Measurements from ENCODE around the gene CDS1. TPM values are rescaled to one million over a fixed set of nuclear protein-coding genes. Genes with fewer than 3 reads are reported as not detected.

CDS1 gene
- total RNA-seq, 2 experiments from 2014 or later: not detected

DNA sequence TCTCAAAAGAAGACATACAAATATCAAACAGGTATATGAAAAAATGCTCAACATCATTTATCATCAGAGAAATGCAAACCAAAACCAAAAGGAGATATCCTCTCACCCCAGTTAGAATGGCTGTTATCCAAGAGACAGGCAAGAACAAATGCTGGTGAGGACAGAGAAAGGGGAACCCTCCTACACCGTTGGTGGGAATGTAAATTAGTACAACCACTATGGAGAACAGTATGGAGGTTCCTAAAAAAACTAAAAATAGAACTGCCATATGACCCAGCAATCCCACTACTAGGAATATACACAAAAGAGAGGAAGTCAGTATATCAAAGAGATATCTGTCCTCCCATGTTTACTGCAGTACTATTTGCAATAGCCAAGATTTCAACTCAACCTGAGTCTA, 83.5 kb downstream of the CDS1 start:
- Histone ChIP-seq H3K4me3 (ENCODE audit: low read depth, low read length, poor library complexity, severe bottlenecking) (no peak overlapping the region), H4K20me1 (ENCODE audit: insufficient read depth, low read length) (no peaks in the 10 kb centered on the region), H3K79me2 (ENCODE audit: insufficient read depth, low read depth, low read length) (no peaks in the 10 kb centered on the region), H3K4me2 (ENCODE audit: low read length) (no peak overlapping the region), H3K9me3 (ENCODE audit: low read length) (no peaks in the 10 kb centered on the region), H3K9me2 (ENCODE audit: insufficient read depth, low read length) (no peaks in the 10 kb centered on the region), H2AFZ (ENCODE audit: low read length) (no peak overlapping the region), H3K36me3 (ENCODE audit: insufficient read depth, low read length) (no peaks in the 10 kb centered on the region), H3K4me1 (ENCODE audit: insufficient read depth, low read length, poor library complexity, severe bottlenecking) (no peaks in the 10 kb centered on the region), H3K27ac (ENCODE audit: low read depth, low read length, poor library complexity, severe bottlenecking) (no peak overlapping the region)
- ChIA-PET CTCF (ENCODE audit: unreplicated experiment) (no interaction called here), POLR2A (no interaction called here)
- BruUV-seq (replicated peaks): no TSS peak
- no peak for DNase-seq (ENCODE audit: low spot score)
- TF ChIP-seq CTCF (conservative IDR thresholded peaks at IDR 0.05; ENCODE audit: low read length): no peak
- TF ChIP-seq EZH2phosphoT487 (IDR thresholded peaks at IDR 0.05; ENCODE audit: borderline replicate concordance, low read depth, low read length): no peak
- intact Hi-C loops (cut with micrococcal nuclease; ENCODE audit: unreplicated experiment): no loop called here

DNA sequence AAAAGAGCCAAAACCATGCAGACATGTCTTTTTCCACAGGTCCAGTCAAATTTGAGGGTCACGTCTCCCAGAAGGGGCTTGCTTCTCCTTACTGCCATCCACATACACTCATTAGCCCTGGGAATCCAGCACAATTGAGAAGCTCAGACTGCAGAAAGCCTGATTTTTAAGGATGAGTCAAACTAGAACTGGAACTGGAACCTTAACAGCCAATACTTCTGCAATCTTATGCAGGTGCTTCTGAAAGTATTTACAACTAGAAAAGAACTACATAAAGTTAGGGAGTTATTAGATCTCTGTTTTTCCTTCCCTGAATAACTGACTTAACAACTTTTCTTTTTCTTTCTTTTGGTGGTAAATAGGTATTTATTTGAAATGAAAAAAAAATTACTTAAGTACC, 86.3 kb downstream of the CDS1 start:
- H3K79me2 ChIP-seq (ENCODE audit: insufficient read depth, low read depth, low read length): no peaks in the 10 kb centered on the region

GRCh38 chr4:84672177-84672576, 89.2 kb downstream of the CDS1 start:
- no peaks in the 10 kb centered on the region for H3K4me1 ChIP-seq (ENCODE audit: insufficient read depth, low read length, poor library complexity, severe bottlenecking)
- no peaks in the 10 kb centered on the region for H3K36me3 ChIP-seq (ENCODE audit: insufficient read depth, low read length)
- no peak overlapping the region for H2AFZ ChIP-seq (ENCODE audit: low read length)
- POLR2A ChIA-PET: interaction anchor here (0.7 to 0.9 kb wide), 2 partner anchors 13 to 633 kb away, joined by 3 to 5 read pairs; no protein-coding TSS in a partner anchor
- BruUV-seq (replicated peaks): no TSS peak
- no peak for TF ChIP-seq EZH2phosphoT487 (IDR thresholded peaks at IDR 0.05; ENCODE audit: borderline replicate concordance, low read depth, low read length)
- no peak for TF ChIP-seq CTCF (conservative IDR thresholded peaks at IDR 0.05; ENCODE audit: low read length)
- H3K27ac ChIP-seq (ENCODE audit: low read depth, low read length, poor library complexity, severe bottlenecking): no peak overlapping the region
- H3K4me2 ChIP-seq (ENCODE audit: low read length): no peak overlapping the region
- H3K4me3 ChIP-seq (ENCODE audit: low read depth, low read length, poor library complexity, severe bottlenecking): no peak overlapping the region
- DNase-seq (ENCODE audit: low spot score): no peak
- H3K9me2 ChIP-seq (ENCODE audit: insufficient read depth, low read length): no peaks in the 10 kb centered on the region
- no peaks in the 10 kb centered on the region for H3K9me3 ChIP-seq (ENCODE audit: low read length)
- CTCF ChIA-PET (ENCODE audit: unreplicated experiment): no interaction called here
- H3K79me2 ChIP-seq (ENCODE audit: insufficient read depth, low read depth, low read length): no peaks in the 10 kb centered on the region
- intact Hi-C loops (cut with micrococcal nuclease; ENCODE audit: unreplicated experiment): no loop called here
- no peaks in the 10 kb centered on the region for H4K20me1 ChIP-seq (ENCODE audit: insufficient read depth, low read length)

More for the DNA sequence above, 86.3 kb downstream of the CDS1 start:
- ChIA-PET POLR2A (no interaction called here), CTCF (ENCODE audit: unreplicated experiment) (no interaction called here)
- BruUV-seq (replicated peaks): no TSS peak
- Histone ChIP-seq H3K4me2 (ENCODE audit: low read length) (no peak overlapping the region), H3K36me3 (ENCODE audit: insufficient read depth, low read length) (no peaks in the 10 kb centered on the region), H3K9me3 (ENCODE audit: low read length) (no peaks in the 10 kb centered on the region), H2AFZ (ENCODE audit: low read length) (no peak overlapping the region), H3K27ac (ENCODE audit: low read depth, low read length, poor library complexity, severe bottlenecking) (no peak overlapping the region), H3K4me3 (ENCODE audit: low read depth, low read length, poor library complexity, severe bottlenecking) (no peak overlapping the region), H3K4me1 (ENCODE audit: insufficient read depth, low read length, poor library complexity, severe bottlenecking) (no peaks in the 10 kb centered on the region), H4K20me1 (ENCODE audit: insufficient read depth, low read length) (no peaks in the 10 kb centered on the region), H3K9me2 (ENCODE audit: insufficient read depth, low read length) (no peaks in the 10 kb centered on the region)
- TF ChIP-seq EZH2phosphoT487 (IDR thresholded peaks at IDR 0.05; ENCODE audit: borderline replicate concordance, low read depth, low read length): no peak
- TF ChIP-seq CTCF (conservative IDR thresholded peaks at IDR 0.05; ENCODE audit: low read length): no peak
- intact Hi-C loops (cut with micrococcal nuclease; ENCODE audit: unreplicated experiment): no loop called here
- DNase-seq (ENCODE audit: low spot score): no peak

All from OCI-LY7 (cell line).